CD4-positive, alpha-beta T cell (primary cell): Measurements from ENCODE around the gene ELK4. TPM values are rescaled to one million over a fixed set of nuclear protein-coding genes. Genes with fewer than 3 reads are reported as not detected.

Experiments
- ATAC-seq: fragments of 200-7000 bp; cut with Tn5 transposase; one replicate; pipeline ENCODE4 v1.10.0; 2022; ENCODE audit warnings: mild to moderate bottlenecking; ENCODE audit not compliant: poor library complexity
- CTCF ChIA-PET: fragments of 350-600 bp; sonication (Branson Sonifier 250); formaldehyde crosslinking; loops from one replicate; lab custom pipeline; 2021; ENCODE audit warnings: antibody characterized with exemption, inconsistent platforms; lab: Charles Lee
- POLR2A ChIA-PET: fragments of 350-600 bp; sonication (Branson Sonifier 250); formaldehyde crosslinking; loops from one replicate; lab custom pipeline; 2021; ENCODE audit warnings: antibody characterized with exemption, inconsistent platforms; lab: Charles Lee
- DNase-seq, 14 experiments: peaks; one replicate each; pipeline ENCODE4 v3.0.0-alpha.2; 2013 to 2020; ENCODE audit warnings: mixed read lengths in 2 of 14
- H3K27ac ChIP-seq, 2 donors: one replicate each; pipeline versions ENCODE4 v1.5.1 to v1.7.0; 2013; ENCODE audit warnings: low read length in 2 of 2, low read depth in 1 of 2, mild to moderate bottlenecking in 1 of 2
- H3K27me3 ChIP-seq, 2 experiments: 1 replicate in 1 of 2; 2 replicates in 1 of 2; pipeline versions ENCODE4 v1.6.1 to v1.7.0; 2013; ENCODE audit warnings: low read length in 2 of 2, control low read depth in 1 of 2, mild to moderate bottlenecking in 1 of 2, moderate library complexity in 1 of 2; ENCODE audit not compliant: insufficient read depth in 2 of 2, control insufficient read depth in 1 of 2
- H3K36me3 ChIP-seq: one replicate; pipeline ENCODE4 v1.6.1; 2013; ENCODE audit warnings: low read length, control low read depth; ENCODE audit not compliant: insufficient read depth
- H3K4me1 ChIP-seq: one replicate; pipeline ENCODE4 v1.6.1; 2013; ENCODE audit warnings: low read length, control low read depth; ENCODE audit not compliant: insufficient read depth
- H3K4me3 ChIP-seq: one replicate; pipeline ENCODE4 v1.5.1; 2013; ENCODE audit warnings: mild to moderate bottlenecking, low read length, moderate library complexity
- H3K9me3 ChIP-seq, 2 experiments: 1 replicate in 1 of 2; 2 replicates in 1 of 2; pipeline versions ENCODE4 v1.6.1 to v1.7.0; 2013; ENCODE audit warnings: low read length in 2 of 2, mild to moderate bottlenecking in 2 of 2, control low read depth in 1 of 2, moderate library complexity in 1 of 2; ENCODE audit not compliant: control insufficient read depth in 1 of 2, insufficient read depth in 1 of 2
- H3K27ac Mint-ChIP-seq: one replicate; pipeline ENCODE4 v1.8.0; 2020; ENCODE audit warnings: mixed read lengths
- H3K27me3 Mint-ChIP-seq: one replicate; pipeline ENCODE4 v1.8.0; 2021; ENCODE audit warnings: mixed read lengths
- H3K36me3 Mint-ChIP-seq: one replicate; pipeline ENCODE4 v1.8.0; 2021; ENCODE audit warnings: low read depth, mixed read lengths
- H3K4me1 Mint-ChIP-seq: one replicate; pipeline ENCODE4 v1.8.0; 2021; ENCODE audit warnings: low read depth, mixed read lengths
- H3K4me3 Mint-ChIP-seq: one replicate; pipeline ENCODE4 v1.8.0; 2020; ENCODE audit warnings: mild to moderate bottlenecking, mixed read lengths
- H3K9me3 Mint-ChIP-seq: one replicate; pipeline ENCODE4 v1.8.0; 2020; ENCODE audit warnings: mixed read lengths
- CTCF ChIP-seq: fragments of 200-600 bp; IDR thresholded peaks from one replicate; pipeline ENCODE4 v1.8.0; 2022; ENCODE audit warnings: antibody characterized with exemption, mild to moderate bottlenecking
- intact Hi-C, 2 experiments: fragments of 100-400 bp; cut with DNase I in 1 of 2; cut with micrococcal nuclease in 1 of 2; formaldehyde crosslinking; loops; one replicate each; pipeline versions ENCODE4 v1.15.1 to v1.9.0; 2023 to 2025; cut with DNase I, micrococcal nuclease
- total RNA-seq, 174 experiments: library from RNA in 2 of 174; stranded (reverse) in 2 of 174; gene quantifications; one replicate each; pipeline ENCODE4 v1.2.3 and lab custom pipeline; 2021 to 2026

Gene ELK4
- total RNA-seq, 2 experiments from 2014 or later: 145 to 154 TPM

- no peaks in the 10 kb centered on the region for H3K27me3 Mint-ChIP-seq
- peak overlapping the region; percentile 71 for H3K27ac Mint-ChIP-seq
- no peak overlapping the region for H3K4me3 Mint-ChIP-seq
Observed at GRCh38 chr1:205620269-205620668, 11.5 kb downstream of the ELK4 start.

GRCh38 chr1:205619376-205619775 is 12.4 kb downstream of the ELK4 start:
- H3K27me3 ChIP-seq: no peaks in the 10 kb centered on the region
- no peaks in the 10 kb centered on the region for H3K9me3 ChIP-seq
- ChIA-PET POLR2A (no interaction called here), CTCF (interaction anchor here (2.5 kb wide), 1 partner anchor 28 kb away, joined by 9 read pairs; no protein-coding TSS in a partner anchor)
- ATAC-seq: no peak
- H3K27ac ChIP-seq: no peak overlapping the region
- H3K4me1 Mint-ChIP-seq: peaks cover 41% of the 10 kb centered on the region
- TF ChIP-seq CTCF: no peak
- no peak overlapping the region for H3K27ac Mint-ChIP-seq
- H3K36me3 Mint-ChIP-seq: peaks cover 87% of the 10 kb centered on the region
- no peak overlapping the region for H3K4me3 Mint-ChIP-seq
- no peaks in the 10 kb centered on the region for H3K27me3 Mint-ChIP-seq
- intact Hi-C loops: no loop called here
- DNase-seq: no peak
- no peaks in the 10 kb centered on the region for H3K9me3 Mint-ChIP-seq
- no peak overlapping the region for H3K4me3 ChIP-seq
- no peaks in the 10 kb centered on the region for H3K4me1 ChIP-seq
- H3K36me3 ChIP-seq: peaks cover 74% of the 10 kb centered on the region

More at GRCh38 chr1:205620269-205620668, 11.5 kb downstream of the ELK4 start:
- H3K9me3 ChIP-seq: no peaks in the 10 kb centered on the region
- Mint-ChIP-seq H3K4me1 (peaks cover 44% of the 10 kb centered on the region), H3K36me3 (peaks cover 87% of the 10 kb centered on the region), H3K9me3 (no peaks in the 10 kb centered on the region)
- ChIA-PET POLR2A (no interaction called here), CTCF (no interaction called here)
- no peak overlapping the region for H3K4me3 ChIP-seq
- no peak for DNase-seq
- H3K4me1 ChIP-seq: peaks cover 1% of the 10 kb centered on the region
- no peaks in the 10 kb centered on the region for H3K27me3 ChIP-seq
- no peak for TF ChIP-seq CTCF
- ATAC-seq: no peak
- H3K27ac ChIP-seq: no peak overlapping the region
- H3K36me3 ChIP-seq: peaks cover 70% of the 10 kb centered on the region
- intact Hi-C loops: no loop called here

- no peak overlapping the region for H3K4me3 ChIP-seq
- H3K27me3 Mint-ChIP-seq: no peaks in the 10 kb centered on the region
- intact Hi-C loops: no loop called here
- ChIA-PET POLR2A (interaction anchor here (1.4 kb wide), 1 partner anchor 24 kb away, joined by 3 read pairs; no protein-coding TSS in a partner anchor), CTCF (interaction anchor here (1.0 to 2.2 kb wide), 2 partner anchors 15 to 25 kb away, joined by 3 to 8 read pairs; partner anchors contain the start of gene ELK4)
- peak overlapping the region; percentile 47 for H3K27ac Mint-ChIP-seq
- H3K4me1 Mint-ChIP-seq: peaks cover 48% of the 10 kb centered on the region
- peaks cover 78% of the 10 kb centered on the region for H3K36me3 ChIP-seq
- peaks cover 89% of the 10 kb centered on the region for H3K36me3 Mint-ChIP-seq
- H3K27me3 ChIP-seq: no peaks in the 10 kb centered on the region
- no peak overlapping the region for H3K4me3 Mint-ChIP-seq
- TF ChIP-seq CTCF: no peak
- no peaks in the 10 kb centered on the region for H3K9me3 ChIP-seq
- ATAC-seq (no peak), DNase-seq (no peak)
- H3K27ac ChIP-seq: no peak overlapping the region
- H3K9me3 Mint-ChIP-seq: no peaks in the 10 kb centered on the region
- no peaks in the 10 kb centered on the region for H3K4me1 ChIP-seq
Observed at GRCh38 chr1:205616563-205617293, 15.1 kb downstream of the ELK4 start.
